Esophagus muscularis mucosa (tissue), 4 donors: Measurements from ENCODE around the gene TMEM150A. TPM values are rescaled to one million over a fixed set of nuclear protein-coding genes. Genes with fewer than 3 reads are reported as not detected.

Experiments used
- DNase-seq: peaks from one replicate; pipeline ENCODE4 v3.0.0-alpha.2; 2017; ENCODE audit errors: extremely low spot score
- H3K27ac ChIP-seq, 4 donors: fragments of 200-600 bp; sonication (generic); replicated peaks in 1 of 4; 1 replicate in 3 of 4; 2 replicates in 1 of 4; pipeline ENCODE4 v1.5.1; 2016 to 2019; ENCODE audit warnings: mild to moderate bottlenecking in 1 of 4
- H3K27me3 ChIP-seq, 4 donors: fragments of 200-600 bp; sonication (generic); one replicate each; pipeline versions ENCODE4 v1.5.1 to v1.6.0; 2016 to 2019
- H3K36me3 ChIP-seq, 4 donors: fragments of 200-600 bp; sonication (generic); one replicate each; pipeline ENCODE4 v1.5.1; 2016 to 2019
- H3K4me1 ChIP-seq, 4 donors: fragments of 200-600 bp; sonication (generic); one replicate each; pipeline ENCODE4 v1.5.1; 2016 to 2019
- H3K4me3 ChIP-seq, 4 donors: fragments of 200-600 bp; sonication (generic); 1 replicate in 2 of 4; 2 replicates in 2 of 4; pipeline ENCODE4 v1.5.1; 2016 to 2019; ENCODE audit warnings: mild to moderate bottlenecking in 4 of 4, moderate library complexity in 1 of 4
- H3K9me3 ChIP-seq, 4 donors: fragments of 200-600 bp; sonication (generic); 1 replicate in 3 of 4; 2 replicates in 1 of 4; pipeline ENCODE4 v1.5.1; 2016 to 2019
- EP300 ChIP-seq: sonication (generic); formaldehyde crosslinking; IDR thresholded peaks from one replicate; pipeline ENCODE4 v1.6.1; 2017; ENCODE audit warnings: antibody characterized with exemption
- POLR2A ChIP-seq: fragments of 450-650 bp; IDR thresholded peaks from one replicate; pipeline ENCODE4 v1.6.1; 2017; ENCODE audit warnings: antibody characterized with exemption, moderate library complexity, mild to moderate bottlenecking, low read depth
- POLR2AphosphoS5 ChIP-seq, 2 donors: sonication (generic); formaldehyde crosslinking; IDR thresholded peaks; one replicate each; pipeline ENCODE4 v1.6.1; 2017; ENCODE audit warnings: antibody characterized with exemption in 2 of 2
- WGBS: methylation state at CpG from one replicate; pipeline ENCODE4 v1.1.5; 2018; 5-methylcytosine and 5-hydroxymethylcytosine counted together
- intact Hi-C: fragments of 100-400 bp; cut with DNase I; formaldehyde crosslinking; loops from one replicate; pipeline ENCODE4 v1.15.1; 2023
- total RNA-seq, 4 donors: library from RNA; depleted of rRNA; stranded (reverse); fragments of >200 nt; gene quantifications; one replicate each; pipeline versions ENCODE4 v1.1.0 to v1.2.1, GENCODE V29; 2016
- TF ChIP-seq, protein P1 (sequence below), 3 experiments: fragments of 200-600 bp in 2 of 3; fragments of 450-650 bp in 1 of 3; sonication (generic) in 2 of 3; IDR thresholded peaks; one replicate each; pipeline ENCODE4 v1.5.1; 2017 to 2019; ENCODE audit warnings: antibody characterized with exemption in 3 of 3, mild to moderate bottlenecking in 2 of 3, moderate library complexity in 1 of 3

The TMEM150A gene
- total RNA-seq, 4 donors from 2014 or later: 22.9 to 36.7 (median 27.5) TPM

GRCh38 chr2:85644909-85645308, 42.4 kb upstream of the TMEM150A start:
- intact Hi-C loops: no loop called here
- Histone ChIP-seq H3K27me3 (no peaks in the 10 kb centered on the region), H3K4me3 (no peak overlapping the region), H3K4me1 (peaks cover 0 to 3% (median 1%) of the 10 kb centered on the region in 4 donors), H3K36me3 (peaks cover 99 to 100% (median 100%) of the 10 kb centered on the region in 4 donors), H3K9me3 (no peaks in the 10 kb centered on the region), H3K27ac (no peak overlapping the region)
- TF ChIP-seq POLR2AphosphoS5 (IDR thresholded peaks at IDR 0.05) (no peak), POLR2A (no peak), EP300 (no peak)
- TF ChIP-seq, protein P1, sequence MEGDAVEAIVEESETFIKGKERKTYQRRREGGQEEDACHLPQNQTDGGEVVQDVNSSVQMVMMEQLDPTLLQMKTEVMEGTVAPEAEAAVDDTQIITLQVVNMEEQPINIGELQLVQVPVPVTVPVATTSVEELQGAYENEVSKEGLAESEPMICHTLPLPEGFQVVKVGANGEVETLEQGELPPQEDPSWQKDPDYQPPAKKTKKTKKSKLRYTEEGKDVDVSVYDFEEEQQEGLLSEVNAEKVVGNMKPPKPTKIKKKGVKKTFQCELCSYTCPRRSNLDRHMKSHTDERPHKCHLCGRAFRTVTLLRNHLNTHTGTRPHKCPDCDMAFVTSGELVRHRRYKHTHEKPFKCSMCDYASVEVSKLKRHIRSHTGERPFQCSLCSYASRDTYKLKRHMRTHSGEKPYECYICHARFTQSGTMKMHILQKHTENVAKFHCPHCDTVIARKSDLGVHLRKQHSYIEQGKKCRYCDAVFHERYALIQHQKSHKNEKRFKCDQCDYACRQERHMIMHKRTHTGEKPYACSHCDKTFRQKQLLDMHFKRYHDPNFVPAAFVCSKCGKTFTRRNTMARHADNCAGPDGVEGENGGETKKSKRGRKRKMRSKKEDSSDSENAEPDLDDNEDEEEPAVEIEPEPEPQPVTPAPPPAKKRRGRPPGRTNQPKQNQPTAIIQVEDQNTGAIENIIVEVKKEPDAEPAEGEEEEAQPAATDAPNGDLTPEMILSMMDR (IDR thresholded peaks at IDR 0.05): no peak
- no peak for DNase-seq
- 92% methylated on average over 8 of the region's 8 CpGs for WGBS

DNA sequence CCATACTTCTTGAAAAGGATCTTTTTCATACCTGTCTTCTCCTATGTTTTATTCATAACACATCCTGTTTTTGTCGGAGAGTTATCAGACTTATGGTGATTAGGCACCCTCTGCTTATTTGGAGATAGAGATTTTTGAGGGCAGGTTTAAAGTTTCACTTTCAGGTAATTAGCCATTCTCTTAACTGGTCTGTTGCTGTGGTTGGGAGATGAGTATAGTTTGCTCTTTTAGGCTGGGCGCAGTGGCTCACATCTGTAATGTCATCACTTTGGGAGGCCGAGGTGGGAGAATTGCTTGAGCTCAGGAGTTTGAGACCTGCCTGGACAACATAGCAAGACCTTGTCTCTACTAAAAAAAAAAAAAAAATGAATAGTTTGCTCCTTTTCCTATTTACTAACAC, 40.2 kb upstream of the TMEM150A start:
- H3K27ac ChIP-seq: no peak overlapping the region
- H3K27me3 ChIP-seq: no peaks in the 10 kb centered on the region
- peaks cover 96 to 100% (median 100%) of the 10 kb centered on the region in 4 donors for H3K36me3 ChIP-seq
- no peaks in the 10 kb centered on the region for H3K9me3 ChIP-seq
- 94% methylated on average over 3 of the region's 3 CpGs for WGBS
- TF ChIP-seq POLR2AphosphoS5 (IDR thresholded peaks at IDR 0.05) (no peak), EP300 (no peak)
- TF ChIP-seq, protein P1 (IDR thresholded peaks at IDR 0.05): no peak
- peaks cover 0 to under 1% (median under 1%) of the 10 kb centered on the region in 4 donors for H3K4me1 ChIP-seq
- intact Hi-C loops: no loop called here
- no peak overlapping the region for H3K4me3 ChIP-seq
- DNase-seq: no peak

GRCh38 chr2:85635636-85636035, 33.1 kb upstream of the TMEM150A start:
- no peak for TF ChIP-seq EP300
- TF ChIP-seq, protein P1 (IDR thresholded peaks at IDR 0.05): no peak
- no peak for TF ChIP-seq POLR2AphosphoS5 (IDR thresholded peaks at IDR 0.05)
- DNase-seq: no peak
- no peaks in the 10 kb centered on the region for H3K9me3 ChIP-seq
- intact Hi-C loops: loop anchor here (5.0 kb wide), 2 partner anchors 72 to 177 kb away; no protein-coding TSS in a partner anchor
- H3K4me3 ChIP-seq: no peak overlapping the region
- peaks cover 72 to 98% (median 96%) of the 10 kb centered on the region in 4 donors for H3K36me3 ChIP-seq
- no peak overlapping the region for H3K27ac ChIP-seq
- WGBS: 69% methylated on average over 4 of the region's 4 CpGs
- H3K4me1 ChIP-seq: peaks cover 0 to 6% (median 1%) of the 10 kb centered on the region in 4 donors
- H3K27me3 ChIP-seq: no peaks in the 10 kb centered on the region

DNA sequence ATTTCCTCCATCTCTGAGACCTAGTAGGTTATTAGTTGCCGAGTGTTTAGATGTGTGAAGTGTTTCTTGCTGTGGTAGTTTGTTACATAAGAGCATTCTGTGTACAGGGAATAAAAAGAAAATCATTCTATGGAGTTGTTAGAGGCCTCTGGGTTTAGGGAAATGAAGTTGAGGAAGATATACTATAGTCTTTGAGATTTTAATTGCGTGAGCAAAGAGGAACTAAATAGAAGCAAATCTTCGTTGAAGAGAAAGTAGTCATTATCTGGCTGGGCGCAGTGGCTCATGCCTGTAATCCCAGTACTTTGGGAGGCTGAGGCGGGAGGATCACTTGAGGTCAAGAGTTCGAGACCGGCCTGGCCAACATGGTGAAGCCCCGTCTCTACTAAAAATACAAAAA, 32.5 kb upstream of the TMEM150A start:
- intact Hi-C loops: loop anchor here (5.0 kb wide), 2 partner anchors 72 to 177 kb away; no protein-coding TSS in a partner anchor
- Histone ChIP-seq H3K27me3 (no peaks in the 10 kb centered on the region), H3K4me3 (no peak overlapping the region), H3K4me1 (peaks cover 0 to 6% (median 1%) of the 10 kb centered on the region in 4 donors), H3K9me3 (no peaks in the 10 kb centered on the region), H3K27ac (no peak overlapping the region), H3K36me3 (peaks cover 69 to 98% (median 96%) of the 10 kb centered on the region in 4 donors)
- WGBS: 75% methylated on average over 8 of the region's 8 CpGs
- TF ChIP-seq POLR2A: no peak
- TF ChIP-seq POLR2AphosphoS5 (IDR thresholded peaks at IDR 0.05): no peak
- TF ChIP-seq EP300: no peak
- TF ChIP-seq, protein P1 (IDR thresholded peaks at IDR 0.05): no peak
- DNase-seq: no peak

DNA sequence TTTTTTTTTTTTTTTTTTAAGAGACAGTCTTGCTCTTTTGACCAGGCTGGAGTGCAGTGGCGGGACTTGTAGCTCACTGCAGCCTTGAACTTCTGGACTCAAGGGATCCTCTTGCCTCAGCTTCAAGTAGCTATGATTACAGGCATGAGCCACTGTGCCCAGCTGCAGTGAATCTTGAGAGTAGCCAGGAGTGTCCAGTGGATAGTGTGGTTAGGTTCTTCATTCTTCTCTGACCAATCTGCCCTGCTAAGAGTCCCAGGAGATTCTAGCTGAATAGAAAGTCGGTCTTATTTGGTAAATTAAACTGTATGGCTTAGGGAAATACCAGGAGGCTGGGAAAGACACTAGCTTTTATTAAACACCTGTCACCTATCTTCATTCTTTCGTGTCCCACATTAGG, 28.8 kb upstream of the TMEM150A start:
- Histone ChIP-seq H3K27me3 (no peaks in the 10 kb centered on the region), H3K4me1 (no peaks in the 10 kb centered on the region), H3K9me3 (no peaks in the 10 kb centered on the region), H3K4me3 (no peak overlapping the region), H3K36me3 (peaks cover 77 to 100% (median 96%) of the 10 kb centered on the region in 4 donors), H3K27ac (no peak overlapping the region)
- TF ChIP-seq POLR2AphosphoS5 (IDR thresholded peaks at IDR 0.05) (no peak), EP300 (no peak), POLR2A (no peak)
- TF ChIP-seq, protein P1 (IDR thresholded peaks at IDR 0.05): no peak
- intact Hi-C loops: no loop called here
- DNase-seq: no peak
- WGBS: 90% methylated on average over 3 of the region's 3 CpGs
